LNCaP clone FGC (cell line): ENCODE results near the gene SAMD4A.

Source experiments
- DNase-seq: peaks from one replicate; pipeline ENCODE4 v3.0.0-alpha.2; 2011; ENCODE audit warnings: low read depth
- H3K4me3 ChIP-seq: 2 replicates; pipeline ENCODE4 v1.5.1; 2011; ENCODE audit warnings: mild to moderate bottlenecking, low read depth, low read length, control low read depth
- CTCF ChIP-seq: IDR thresholded peaks from 2 replicates; pipeline ENCODE4 v1.5.1; 2012; ENCODE audit warnings: mild to moderate bottlenecking; ENCODE audit not compliant: control insufficient read depth, insufficient read depth; ENCODE audit errors: extremely low read depth

SAMD4A gene

GRCh38 chr14:54756656-54757392, 189.9 kb downstream of the SAMD4A start:
- no peak overlapping the region for H3K4me3 ChIP-seq
- no peak for DNase-seq
- no peak for TF ChIP-seq CTCF

- no peak for DNase-seq
- TF ChIP-seq CTCF, result no peak
- H3K4me3 ChIP-seq, result no peak overlapping the region
Measured at GRCh38 chr14:54758041-54758440, 191.1 kb downstream of the SAMD4A start.

DNA sequence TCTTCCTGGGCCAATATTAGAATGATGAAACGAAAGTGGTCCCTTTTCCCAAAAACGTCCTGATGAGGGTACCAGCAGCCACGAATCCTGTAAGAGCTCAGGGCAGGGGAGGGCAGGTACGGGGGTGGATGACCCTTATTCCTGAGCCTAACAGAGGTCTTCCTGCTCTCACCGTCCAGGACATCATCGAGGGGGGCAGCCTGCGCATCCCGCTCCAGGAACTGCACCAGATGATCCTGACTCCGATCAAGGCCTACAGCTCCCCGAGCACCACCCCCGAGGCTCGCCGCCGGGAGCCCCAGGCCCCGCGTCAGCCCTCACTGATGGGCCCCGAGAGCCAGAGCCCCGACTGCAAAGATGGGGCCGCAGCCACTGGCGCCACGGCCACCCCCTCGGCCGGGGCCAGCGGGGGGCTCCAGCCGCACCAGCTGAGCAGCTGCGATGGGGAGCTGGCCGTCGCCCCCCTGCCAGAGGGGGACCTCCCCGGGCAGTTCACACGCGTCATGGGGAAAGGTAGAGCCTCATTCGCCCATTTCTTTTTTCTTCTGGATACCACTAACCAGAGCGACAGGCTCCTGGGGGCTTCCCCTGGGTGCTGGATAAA, 193.2 kb downstream of the SAMD4A start:
- no peak for TF ChIP-seq CTCF
- no peak for DNase-seq
- H3K4me3 ChIP-seq, result no peak overlapping the region

- no peak for DNase-seq
- H3K4me3 ChIP-seq, result no peak overlapping the region
- no peak for TF ChIP-seq CTCF
Measured at GRCh38 chr14:54760866-54761575, 194.1 kb downstream of the SAMD4A start.

DNA sequence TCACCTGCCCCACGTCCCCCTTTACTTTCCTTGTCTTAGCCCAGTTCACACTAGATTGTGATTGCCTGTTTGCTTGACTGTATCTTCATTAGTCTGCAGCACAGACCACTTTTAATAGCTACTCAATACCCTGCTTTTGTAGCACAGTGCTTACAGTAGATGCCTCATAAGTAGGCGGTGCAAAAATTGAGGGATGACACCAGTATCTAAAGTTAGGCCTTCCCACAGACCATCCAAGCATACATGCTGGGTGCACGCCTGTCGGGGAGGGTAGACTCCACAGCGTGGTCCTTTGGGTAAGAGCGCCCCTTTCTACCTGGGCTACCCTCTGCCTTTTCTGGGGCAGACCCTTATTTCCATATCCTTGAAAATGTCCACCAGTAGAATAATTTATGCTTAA, 194.9 kb downstream of the SAMD4A start:
- TF ChIP-seq CTCF, result no peak
- no peak for DNase-seq
- H3K4me3 ChIP-seq, result no peak overlapping the region

- no peak for DNase-seq
- H3K4me3 ChIP-seq, result no peak overlapping the region
- no peak for TF ChIP-seq CTCF
Measured at GRCh38 chr14:54762296-54762695, 195.4 kb downstream of the SAMD4A start.
